Embryonic facial prominence (tissue), 1 donor: ENCODE measurements around the gene PEX3.

Experiments
- DNase-seq: peaks from one replicate; pipeline ENCODE4 v3.0.0-alpha.2; 2016; ENCODE audit errors: extremely low spot score

Gene PEX3, protein sequence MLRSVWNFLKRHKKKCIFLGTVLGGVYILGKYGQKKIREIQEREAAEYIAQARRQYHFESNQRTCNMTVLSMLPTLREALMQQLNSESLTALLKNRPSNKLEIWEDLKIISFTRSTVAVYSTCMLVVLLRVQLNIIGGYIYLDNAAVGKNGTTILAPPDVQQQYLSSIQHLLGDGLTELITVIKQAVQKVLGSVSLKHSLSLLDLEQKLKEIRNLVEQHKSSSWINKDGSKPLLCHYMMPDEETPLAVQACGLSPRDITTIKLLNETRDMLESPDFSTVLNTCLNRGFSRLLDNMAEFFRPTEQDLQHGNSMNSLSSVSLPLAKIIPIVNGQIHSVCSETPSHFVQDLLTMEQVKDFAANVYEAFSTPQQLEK

DNA sequence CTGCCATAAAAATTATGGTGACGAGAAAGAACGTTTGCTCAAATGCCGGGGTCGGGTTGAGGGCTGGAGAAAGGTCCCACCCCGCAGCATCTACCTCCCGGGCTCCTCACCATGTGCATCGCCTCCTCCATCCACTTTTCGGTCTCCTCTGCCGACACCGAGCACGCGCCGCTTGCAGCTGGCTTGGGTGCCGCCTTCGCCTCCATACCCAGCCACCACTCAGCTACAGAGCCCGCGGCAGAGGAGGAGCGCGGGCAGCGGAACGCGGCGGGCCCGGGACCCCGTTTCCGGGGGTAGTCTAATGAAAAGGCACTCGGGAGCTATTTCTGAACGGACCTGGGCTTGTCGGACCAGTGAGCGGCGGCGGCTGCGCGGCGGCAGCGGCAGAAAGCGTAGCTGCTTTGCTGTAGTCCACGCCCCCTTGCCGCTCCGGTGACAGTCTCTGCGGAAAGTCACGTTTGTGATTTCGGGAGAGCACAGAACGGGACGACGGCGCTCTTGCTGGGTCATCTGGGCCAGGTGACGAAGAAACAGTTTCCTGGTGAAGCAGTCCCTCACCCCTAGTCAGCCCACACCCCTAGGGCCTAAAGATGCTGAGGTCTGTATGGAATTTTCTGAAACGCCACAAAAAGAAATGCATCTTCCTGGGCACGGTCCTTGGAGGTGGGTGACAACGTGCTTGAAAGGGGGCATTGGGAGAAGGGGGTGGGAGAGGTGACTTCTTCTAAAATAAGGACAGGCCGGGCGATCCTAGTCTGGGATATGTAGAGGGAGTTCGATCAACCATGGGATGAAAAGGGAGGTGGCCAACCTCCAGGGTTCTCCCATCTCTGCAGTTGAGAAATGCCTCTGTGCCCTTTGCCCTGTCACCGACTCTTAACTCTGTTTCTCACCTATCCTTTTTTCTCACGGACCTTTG is at the start of gene PEX3, which contains the start of gene ADAT2:
TSS of gene PEX3 (plus strand) at position 353 of the 919 bp plus-strand sequence. CDS start at position 591, 238 bp downstream.
TSS of gene ADAT2 (minus strand) at position 243 of the 919 bp plus-strand sequence. CDS start at position 206, 37 bp downstream.
- peak; percentile 86 for DNase-seq

DNA sequence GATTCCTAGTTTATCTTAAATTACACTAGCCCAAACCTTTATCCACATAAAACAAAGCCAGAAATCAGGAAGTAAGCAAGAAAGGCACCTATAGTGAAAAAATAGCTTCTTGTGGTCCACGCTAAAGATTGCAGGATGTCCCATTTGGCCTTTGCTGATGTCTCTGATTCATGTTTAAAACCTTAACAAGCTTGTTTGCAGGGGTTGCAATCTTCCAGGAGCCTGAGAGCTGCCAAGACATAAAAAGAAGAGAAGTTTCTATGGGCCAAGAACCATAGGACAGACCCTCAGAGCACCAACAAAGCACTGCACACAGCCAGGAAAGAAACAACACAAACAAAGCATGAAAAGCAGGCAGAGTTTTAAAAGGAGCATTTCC is 49.5 kb upstream of the PEX3 start:
- no peak for DNase-seq

DNA sequence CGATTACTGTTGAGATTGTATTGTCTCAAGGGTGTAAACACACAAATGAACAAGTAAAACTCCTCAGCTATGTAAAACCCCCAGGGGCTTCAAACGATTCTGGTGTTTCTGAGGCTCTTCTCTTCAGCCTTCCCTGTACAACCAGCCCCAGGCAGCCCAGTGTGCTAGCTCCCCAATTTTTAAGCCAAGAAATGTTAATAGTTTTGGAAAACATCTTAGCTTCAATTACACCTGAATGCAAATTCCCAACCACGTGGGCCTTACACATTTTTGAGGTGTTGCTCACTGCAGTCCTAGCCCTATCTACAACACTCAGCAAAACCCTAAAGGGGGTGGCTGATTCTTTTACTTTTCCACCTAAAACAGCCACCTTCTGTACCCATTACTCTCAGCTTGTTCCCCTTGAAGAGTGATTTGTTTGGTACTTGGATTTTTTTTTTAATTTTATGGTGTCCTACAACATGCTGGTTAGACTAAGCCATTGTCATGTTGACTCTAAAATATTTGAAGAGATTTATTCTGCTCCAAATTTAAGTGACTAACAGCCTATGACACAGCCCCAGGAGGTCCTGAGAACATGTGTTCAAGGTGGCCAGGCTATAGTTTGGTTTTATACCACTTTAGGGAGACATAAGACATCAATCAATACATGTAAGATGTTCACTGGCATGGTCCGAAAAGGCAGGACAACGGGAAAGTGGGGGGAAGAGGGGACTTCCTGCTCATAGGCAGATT is 48.8 kb upstream of the PEX3 start:
- DNase-seq = no peak

DNA sequence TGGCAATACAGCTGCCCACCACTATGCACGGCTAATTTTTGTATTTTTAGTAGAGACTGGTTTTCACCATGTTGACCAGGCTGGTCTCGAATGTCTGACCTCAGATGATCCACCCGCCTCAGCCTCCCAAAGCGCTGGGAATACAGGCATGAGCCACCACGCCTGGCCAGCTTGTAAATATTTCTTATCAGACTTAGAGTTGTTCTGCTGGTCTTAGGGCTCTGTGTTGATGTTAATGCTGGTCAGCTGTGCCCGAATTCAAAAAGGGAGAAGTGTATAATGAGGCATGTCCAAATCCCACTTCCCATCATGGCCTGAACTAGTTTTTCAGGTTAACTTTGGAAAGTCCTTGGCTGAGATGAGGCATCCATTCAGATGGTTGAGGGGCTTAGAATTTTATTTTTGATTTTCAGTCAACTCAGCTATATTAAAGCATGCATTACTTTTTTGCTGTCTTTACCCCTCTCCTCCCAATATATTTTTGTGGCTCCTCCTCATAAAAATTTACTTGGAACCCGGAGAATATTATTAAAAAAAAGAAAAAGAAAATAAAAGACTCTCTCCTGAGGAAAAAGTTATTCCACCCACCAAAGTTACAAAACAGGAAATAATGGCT is 47.8 kb upstream of the PEX3 start:
- DNase-seq = no peak

DNA sequence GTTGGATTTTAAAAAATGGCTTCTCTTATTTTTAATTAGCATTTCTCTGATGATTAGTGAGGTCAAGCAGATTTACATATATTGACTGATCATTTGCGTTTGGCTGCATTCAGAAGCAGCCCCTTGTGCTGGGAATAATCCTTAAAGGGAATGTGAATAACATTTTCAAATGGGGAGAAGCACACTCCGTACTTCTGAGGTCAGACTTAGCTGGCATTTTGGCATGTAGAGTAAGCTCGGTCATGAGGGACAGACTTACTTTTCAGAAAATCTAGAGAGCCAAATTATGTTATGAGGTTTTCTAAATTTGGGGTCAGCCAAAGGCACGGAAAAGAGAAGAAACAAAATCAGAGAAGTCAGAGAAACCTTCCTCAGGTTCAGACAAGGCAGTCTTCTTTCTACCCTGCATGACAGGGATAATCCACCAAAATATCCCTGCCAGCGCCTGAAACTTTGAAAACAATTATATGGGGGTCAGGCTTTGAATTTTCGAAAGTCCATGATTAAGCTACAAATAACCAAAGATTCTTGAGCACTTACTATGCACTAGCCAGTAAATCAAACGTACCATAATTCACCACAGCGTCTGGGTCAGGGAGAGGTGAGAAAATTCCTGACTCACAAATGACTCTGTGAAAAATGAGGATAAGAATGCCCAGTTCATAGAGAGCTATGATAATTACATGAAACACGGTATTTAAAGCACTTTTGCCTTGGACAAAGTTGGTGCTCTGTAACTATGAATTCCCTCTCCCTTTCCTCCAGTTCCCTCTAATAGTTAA is 45.0 kb upstream of the PEX3 start:
- no peak for DNase-seq

DNA sequence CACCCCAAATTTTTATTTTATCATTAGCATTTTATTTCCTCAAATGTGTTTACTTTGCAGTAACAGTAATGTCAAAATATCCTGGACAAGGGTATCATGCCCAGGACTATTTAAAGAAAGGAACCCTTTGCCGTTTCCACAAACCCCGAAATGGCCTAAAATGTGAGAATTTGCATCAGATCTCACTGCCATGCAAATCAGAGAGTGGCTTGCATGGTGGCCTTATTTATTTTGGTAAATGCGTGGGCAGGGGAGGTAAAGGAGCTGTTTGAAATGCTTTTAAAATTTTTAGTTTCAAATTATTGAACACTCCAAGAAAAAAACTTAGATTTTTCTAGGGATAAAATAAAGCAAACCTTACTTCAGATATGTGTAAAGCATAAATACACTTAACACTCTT is 43.9 kb upstream of the PEX3 start:
- no peak for DNase-seq

DNA sequence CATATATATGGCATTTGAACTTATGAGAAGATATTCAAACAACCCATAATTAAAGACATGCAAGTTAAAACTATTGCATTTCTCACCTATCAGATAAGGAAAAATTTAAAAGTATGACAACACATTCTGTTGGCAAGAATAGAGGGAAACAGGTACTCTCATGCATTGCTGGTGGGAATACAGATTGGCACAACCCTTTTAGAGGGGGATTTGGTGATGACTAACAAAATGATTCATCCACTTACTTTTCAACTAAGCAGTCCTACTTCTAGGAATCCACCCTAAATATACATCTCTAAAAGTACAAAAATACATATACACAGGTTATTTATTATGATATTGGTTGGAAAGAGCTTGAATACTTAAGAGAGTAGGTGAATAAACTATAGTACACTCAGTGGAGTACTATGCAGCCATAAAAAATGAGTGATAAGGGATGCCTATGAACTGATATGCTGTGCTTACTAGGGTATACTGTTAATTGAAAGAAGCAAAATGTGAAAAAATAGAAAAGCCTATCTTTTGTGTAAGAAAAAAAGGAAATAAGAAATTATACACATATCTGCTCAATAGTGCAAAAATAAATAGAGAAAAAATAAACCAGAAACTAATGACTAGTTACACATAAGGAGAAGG is 42.3 kb upstream of the PEX3 start:
- DNase-seq = no peak

DNA sequence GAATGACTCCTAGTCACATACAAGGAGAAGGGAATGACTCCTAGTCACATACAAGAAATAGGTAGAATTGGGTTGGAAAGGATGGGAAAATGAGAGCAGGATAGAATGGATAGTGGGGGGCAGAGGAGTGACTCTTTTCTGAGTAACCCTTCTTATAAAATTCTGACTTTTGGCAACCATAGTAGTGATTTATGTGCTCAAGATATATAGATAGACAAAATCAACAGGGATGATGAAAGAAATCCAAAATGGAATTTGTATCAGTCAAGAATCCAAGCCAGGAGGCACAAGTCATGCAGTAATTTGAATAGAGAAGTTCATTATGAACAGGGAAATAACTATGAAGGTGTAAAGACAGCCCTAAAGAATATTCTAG is 41.8 kb upstream of the PEX3 start:
- DNase-seq = no peak

DNA sequence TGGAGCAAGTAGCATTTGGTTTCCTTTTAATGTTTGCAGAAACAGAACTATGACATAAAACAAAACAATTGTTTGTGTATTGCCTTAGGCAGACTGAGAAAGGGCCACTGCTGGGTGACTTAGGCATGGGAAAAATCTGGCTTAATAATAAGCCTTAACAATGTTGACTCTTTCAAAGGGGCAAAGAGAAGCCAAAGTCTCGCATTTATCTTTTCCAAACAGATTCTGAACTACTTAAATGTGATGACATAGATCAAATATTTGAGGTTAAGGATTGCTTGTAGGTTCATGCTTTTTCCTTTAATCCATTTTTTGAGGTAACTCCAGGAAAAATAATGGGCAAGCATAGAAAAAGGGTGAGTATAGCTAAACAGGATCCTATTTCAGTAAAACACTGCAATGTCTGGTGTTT is 39.7 kb upstream of the PEX3 start:
- DNase-seq = no peak

DNA sequence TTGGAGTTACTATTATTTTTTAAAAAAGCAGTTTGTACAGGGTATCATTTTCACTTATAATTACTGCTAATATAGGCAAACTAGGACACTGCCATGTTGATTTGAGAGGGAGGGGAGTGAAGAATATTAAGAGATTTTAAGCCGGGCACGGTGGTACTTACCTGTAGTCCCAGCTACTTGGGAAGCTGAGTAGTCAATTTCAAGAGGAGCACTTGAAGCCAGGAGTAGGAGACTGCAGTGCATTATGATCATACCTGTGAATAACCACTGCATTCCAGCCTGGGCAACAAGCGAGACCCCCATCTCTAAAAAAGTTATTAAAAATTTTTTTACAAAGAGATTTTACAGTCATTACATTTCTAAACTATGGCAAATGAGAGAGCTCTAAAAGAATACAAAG is 35.8 kb upstream of the PEX3 start:
- no peak for DNase-seq

DNA sequence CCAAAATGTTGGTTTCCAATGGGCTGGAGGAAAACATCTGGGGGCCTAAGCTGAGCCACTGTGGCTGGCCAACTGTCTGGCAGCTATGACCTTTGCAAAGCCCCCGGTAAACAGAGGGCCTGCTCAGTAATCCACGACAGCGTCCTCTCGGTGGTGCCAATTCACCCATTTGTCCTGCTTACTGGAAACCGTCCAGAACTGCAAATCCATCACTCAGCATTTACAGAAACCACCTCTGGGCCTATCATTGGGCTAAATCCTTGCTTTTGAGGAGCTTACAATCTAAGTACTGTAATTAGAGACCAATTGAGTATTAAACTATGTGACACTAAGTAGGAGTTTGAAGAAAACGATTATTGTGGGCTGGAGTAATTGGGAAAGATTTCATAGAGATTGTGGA is 31.1 kb upstream of the PEX3 start:
- DNase-seq = no peak

DNA sequence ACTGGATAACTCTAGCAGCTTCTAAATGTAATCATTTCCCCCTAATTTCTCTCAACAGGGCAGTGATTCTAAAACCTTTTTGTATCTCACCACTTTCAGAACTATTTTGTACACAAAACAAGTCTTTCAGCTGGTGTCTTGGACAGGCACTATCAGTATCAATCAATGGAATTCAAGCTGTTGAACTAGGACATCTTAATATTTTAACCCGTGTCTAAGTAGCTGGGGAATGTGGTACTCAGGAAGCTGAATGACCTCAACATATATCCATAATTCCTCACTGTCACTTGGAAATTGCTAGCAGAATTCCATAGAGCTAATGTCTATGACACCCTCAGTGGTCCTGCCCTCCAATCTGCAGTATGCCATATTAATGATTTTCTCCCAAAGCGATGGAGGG is 24.6 kb upstream of the PEX3 start:
- no peak for DNase-seq

DNA sequence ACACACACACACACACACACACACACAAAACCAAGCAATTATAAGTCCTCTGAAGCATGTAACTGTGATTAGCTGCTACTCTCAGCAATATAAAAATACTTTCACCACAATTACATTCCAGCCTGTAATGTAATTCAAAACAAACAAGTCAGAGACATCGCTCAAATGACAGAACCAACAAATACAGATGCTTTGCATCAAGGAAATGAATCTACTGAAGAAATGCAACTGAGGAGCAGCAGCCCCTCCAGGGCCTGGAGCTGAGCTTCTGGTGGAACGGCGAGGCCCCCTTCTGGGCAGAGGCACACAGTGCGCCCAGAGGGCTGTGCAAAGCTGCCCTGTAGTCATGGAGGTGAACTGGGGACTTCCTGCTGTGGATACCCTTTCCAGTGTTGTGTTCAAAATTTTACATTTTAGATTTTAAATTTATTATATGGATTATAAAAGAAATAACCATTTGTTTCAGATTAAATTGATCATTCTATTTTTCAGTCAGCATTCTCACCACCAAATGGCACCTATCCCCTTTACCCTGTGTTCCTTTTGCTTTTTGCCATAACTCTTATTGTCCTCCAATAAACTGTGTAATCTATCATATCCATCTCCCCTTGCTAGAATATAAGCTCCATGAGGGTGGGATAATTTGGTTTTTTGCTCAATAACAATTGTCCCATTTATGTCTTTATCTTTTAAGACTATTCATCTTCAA is 23.3 kb upstream of the PEX3 start:
- DNase-seq = peak; percentile 86

DNA sequence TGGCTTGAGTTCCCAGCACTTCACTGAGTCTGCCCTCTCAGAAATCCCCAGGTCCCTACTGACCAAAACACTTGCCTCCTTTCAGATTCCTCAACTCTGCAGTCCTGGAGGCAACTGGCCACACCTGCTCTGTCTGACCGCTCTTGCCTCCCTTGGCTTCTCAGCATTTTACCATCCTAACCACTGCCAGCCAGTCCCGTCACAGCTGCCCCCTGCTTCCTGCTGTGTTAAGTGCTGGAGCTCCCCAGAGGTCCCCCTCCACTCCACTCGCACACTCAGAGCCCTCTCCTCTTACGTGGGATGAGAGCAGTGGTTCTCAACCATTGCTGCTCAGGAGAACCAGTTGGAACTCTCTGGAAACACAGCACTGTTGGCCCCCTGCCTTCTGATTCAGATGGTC is 20.6 kb upstream of the PEX3 start:
- no peak for DNase-seq

DNA sequence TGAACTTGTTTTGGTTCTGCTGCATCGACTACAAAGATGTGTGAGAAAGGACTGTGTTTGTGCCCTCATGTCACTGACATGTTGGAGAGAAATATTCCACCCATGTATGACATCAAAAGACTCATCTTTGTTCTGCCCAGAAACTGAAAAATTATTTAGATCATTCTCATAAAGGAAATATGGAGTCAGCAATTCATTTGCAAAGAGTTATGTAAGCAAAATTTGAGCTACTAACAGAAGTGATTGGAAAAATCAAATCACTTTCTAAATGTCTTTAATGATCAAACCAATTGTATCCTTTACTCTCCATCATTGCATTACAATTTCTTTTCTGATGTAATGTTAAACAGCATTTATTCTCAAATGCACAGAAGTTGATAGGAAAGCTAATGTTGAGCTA is 19.4 kb upstream of the PEX3 start:
- DNase-seq = no peak

DNA sequence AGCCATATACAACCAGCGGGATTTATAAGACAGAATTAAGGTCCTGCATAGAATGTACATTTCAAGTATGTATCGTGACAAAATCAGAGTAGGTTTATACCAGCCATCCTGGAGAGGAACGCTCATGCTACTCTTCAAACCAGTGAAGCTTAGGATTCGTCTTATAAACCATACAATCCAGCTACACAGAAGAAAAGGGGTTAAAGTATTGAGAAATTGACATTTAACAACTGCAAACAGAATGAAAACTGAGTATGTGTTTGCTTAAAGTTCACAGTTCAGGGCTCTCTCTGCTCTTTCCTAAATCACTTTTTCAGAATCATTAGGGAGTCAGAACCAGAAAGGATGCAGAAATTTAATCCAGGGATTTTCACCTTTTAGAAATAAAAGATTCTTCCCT is 18.0 kb upstream of the PEX3 start:
- DNase-seq = no peak

DNA sequence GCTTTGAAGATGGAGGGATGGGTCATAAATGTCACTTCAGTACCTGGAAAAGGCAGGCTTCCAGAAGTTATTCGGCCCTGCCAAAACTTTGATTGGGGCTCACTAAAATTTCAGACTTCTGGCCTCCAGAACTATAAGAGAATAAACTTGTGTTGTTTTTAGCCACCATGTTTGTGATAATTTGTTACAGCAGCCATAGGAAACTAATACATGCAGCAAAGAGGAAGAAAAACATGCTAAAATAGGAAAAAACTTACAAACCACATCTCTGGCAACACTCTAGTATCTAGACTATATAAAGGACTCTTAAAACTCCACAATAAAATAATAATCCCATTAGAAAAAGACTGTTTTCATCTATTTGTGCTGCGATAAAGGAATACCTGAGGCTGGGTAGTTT is 9.6 kb upstream of the PEX3 start:
- DNase-seq = no peak

DNA sequence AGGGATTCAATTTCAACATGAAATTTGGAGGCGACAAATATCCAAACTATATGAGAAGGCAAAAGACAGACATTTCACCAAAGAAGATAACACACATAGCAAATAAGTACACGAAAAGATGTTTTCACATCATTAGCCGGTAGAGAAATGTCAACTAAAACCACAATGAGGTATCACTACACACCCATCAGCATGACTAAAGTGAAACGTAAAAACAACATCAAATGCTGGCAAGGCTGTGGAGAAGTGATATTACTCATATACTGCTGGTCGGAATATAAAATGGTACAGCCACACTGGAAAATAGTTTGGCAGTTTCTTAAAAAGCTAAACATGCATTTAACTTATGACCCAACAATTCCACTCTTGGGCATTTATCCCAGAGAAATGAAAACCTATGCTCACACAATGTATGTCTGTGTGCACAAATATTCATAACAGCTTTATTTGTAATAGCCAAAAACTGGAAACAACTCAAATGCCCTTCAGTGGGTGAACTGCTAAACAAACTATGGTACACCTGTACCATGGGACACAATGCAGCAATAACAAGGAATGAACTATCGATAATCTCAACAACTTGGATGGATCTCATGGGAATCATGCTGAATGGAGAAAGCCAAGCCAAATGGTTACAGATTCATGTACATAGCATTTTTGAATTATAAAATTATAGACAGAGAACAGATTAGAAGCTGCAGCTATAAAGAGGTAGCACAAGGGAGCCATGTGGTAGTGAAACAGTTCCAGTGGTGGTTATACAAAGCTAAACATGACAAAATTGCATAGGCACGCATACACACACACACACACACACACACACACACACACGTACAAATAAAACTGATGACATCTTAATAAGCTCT is 8.7 kb upstream of the PEX3 start:
- no peak for DNase-seq

DNA sequence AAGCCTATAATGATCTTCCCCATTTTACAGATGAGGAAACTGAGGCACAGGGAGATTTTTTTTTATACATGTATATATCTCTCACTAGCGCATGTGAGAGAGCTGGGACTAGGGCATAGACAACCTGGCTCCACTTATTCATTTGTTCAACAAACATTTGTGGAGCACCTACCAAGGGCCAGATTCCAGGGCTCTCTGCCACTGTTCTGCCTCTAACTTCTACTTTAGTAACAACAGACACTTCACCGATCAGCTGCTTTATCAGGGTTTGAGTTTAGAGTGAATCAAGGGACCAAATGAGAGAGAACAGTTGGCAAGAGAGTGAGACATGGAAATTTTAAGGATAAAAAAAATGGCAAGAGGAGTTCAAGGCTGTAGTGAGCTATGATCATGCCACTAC is 7.5 kb upstream of the PEX3 start:
- DNase-seq = no peak
